ENCODE results near the gene SYNE2. TPM values are rescaled to one million over a fixed set of nuclear protein-coding genes. Genes with fewer than 3 reads are reported as not detected.

SYNE2 gene
- total and polyA plus RNA-seq, 4 donors: 12.0 to 79.9 (median 19.5) TPM

- H3K9ac ChIP-seq (ENCODE audit: low read depth in 1 of 2, low read length in 2 of 2): no peak overlapping the region
- WGBS: 83% methylated on average over 2 of the region's 2 CpGs
- H3K36me3 ChIP-seq (ENCODE audit: control insufficient read depth in 4 of 4, insufficient read depth in 3 of 4, low read depth in 1 of 4, low read length in 3 of 4): peaks cover 0 to 18% (median 6%) of the 10 kb centered on the region in 4 donors
- H3K4me3 ChIP-seq (ENCODE audit: low read depth in 1 of 3, low read length in 3 of 3): no peak overlapping the region
- H3K27ac ChIP-seq (ENCODE audit: low read depth in 1 of 2, low read length in 2 of 2): no peak overlapping the region
- TF ChIP-seq HNF4A (conservative IDR thresholded peaks at IDR 0.05) (no peak), ZBTB33 (IDR thresholded peaks at IDR 0.05) (no peak), YY1 (IDR thresholded peaks at IDR 0.05) (no peak), RXRA (IDR thresholded peaks at IDR 0.05) (no peak)
- no peaks in the 10 kb centered on the region for H3K27me3 ChIP-seq (ENCODE audit: control insufficient read depth in 4 of 4, insufficient read depth in 4 of 4, low read length in 3 of 4)
- no peaks in the 10 kb centered on the region for H3K9me3 ChIP-seq (ENCODE audit: control insufficient read depth in 4 of 4, low read length in 3 of 4)
- no peak for DNase-seq (ENCODE audit: low spot score)
- no peaks in the 10 kb centered on the region for H3K4me1 ChIP-seq (ENCODE audit: control insufficient read depth in 4 of 4, insufficient read depth in 4 of 4, low read length in 3 of 4)
These were observed 222.3 kb downstream of the SYNE2 start for GRCh38 chr14:64074961-64075612.

GRCh38 chr14:64075613-64076005, 222.8 kb downstream of the SYNE2 start:
- no peak for DNase-seq (ENCODE audit: low spot score)
- H3K27ac ChIP-seq (ENCODE audit: low read depth in 1 of 2, low read length in 2 of 2): no peak overlapping the region
- 92% methylated on average over 1 of the region's 1 CpG for WGBS
- peaks cover 0 to 22% (median 6%) of the 10 kb centered on the region in 4 donors for H3K36me3 ChIP-seq (ENCODE audit: control insufficient read depth in 4 of 4, insufficient read depth in 3 of 4, low read depth in 1 of 4, low read length in 3 of 4)
- H3K9ac ChIP-seq (ENCODE audit: low read depth in 1 of 2, low read length in 2 of 2): no peak overlapping the region
- no peaks in the 10 kb centered on the region for H3K27me3 ChIP-seq (ENCODE audit: control insufficient read depth in 4 of 4, insufficient read depth in 4 of 4, low read length in 3 of 4)
- no peaks in the 10 kb centered on the region for H3K4me1 ChIP-seq (ENCODE audit: control insufficient read depth in 4 of 4, insufficient read depth in 4 of 4, low read length in 3 of 4)
- H3K9me3 ChIP-seq (ENCODE audit: control insufficient read depth in 4 of 4, low read length in 3 of 4): no peaks in the 10 kb centered on the region
- TF ChIP-seq FOXA1 (IDR thresholded peaks at IDR 0.05): no peak
- TF ChIP-seq YY1 (IDR thresholded peaks at IDR 0.05): no peak
- no peak for TF ChIP-seq ATF3 (IDR thresholded peaks at IDR 0.05)
- no peak for TF ChIP-seq REST (IDR thresholded peaks at IDR 0.05)
- no peak for TF ChIP-seq EGR1 (IDR thresholded peaks at IDR 0.05; ENCODE audit: low read depth in 2 of 2)
- TF ChIP-seq TAF1 (conservative IDR thresholded peaks at IDR 0.05): no peak
- no peak for TF ChIP-seq GABPA (IDR thresholded peaks at IDR 0.05 in 1 of 2, conservative IDR thresholded peaks at IDR 0.05 in 1 of 2)
- TF ChIP-seq MAX (IDR thresholded peaks at IDR 0.05): no peak
- TF ChIP-seq HNF4G (IDR thresholded peaks at IDR 0.05): no peak
- TF ChIP-seq CTCF (IDR thresholded peaks at IDR 0.05; ENCODE audit: low read depth, low read length, missing input control): no peak
- no peak for TF ChIP-seq FOXA2 (IDR thresholded peaks at IDR 0.05)
- no peak for TF ChIP-seq RXRA (IDR thresholded peaks at IDR 0.05)
- no peak for TF ChIP-seq HNF4A (conservative IDR thresholded peaks at IDR 0.05)
- no peak overlapping the region for H3K4me3 ChIP-seq (ENCODE audit: low read depth in 1 of 3, low read length in 3 of 3)

Data from liver (tissue), 9 donors.